ENCODE results near the gene IQCF2.
"Not testable (repeated sequence)": the region's sequence is repeated elsewhere in the genome, so short reads cannot be mapped to it uniquely, and the experiment has no call there.

The IQCF2 gene

DNA sequence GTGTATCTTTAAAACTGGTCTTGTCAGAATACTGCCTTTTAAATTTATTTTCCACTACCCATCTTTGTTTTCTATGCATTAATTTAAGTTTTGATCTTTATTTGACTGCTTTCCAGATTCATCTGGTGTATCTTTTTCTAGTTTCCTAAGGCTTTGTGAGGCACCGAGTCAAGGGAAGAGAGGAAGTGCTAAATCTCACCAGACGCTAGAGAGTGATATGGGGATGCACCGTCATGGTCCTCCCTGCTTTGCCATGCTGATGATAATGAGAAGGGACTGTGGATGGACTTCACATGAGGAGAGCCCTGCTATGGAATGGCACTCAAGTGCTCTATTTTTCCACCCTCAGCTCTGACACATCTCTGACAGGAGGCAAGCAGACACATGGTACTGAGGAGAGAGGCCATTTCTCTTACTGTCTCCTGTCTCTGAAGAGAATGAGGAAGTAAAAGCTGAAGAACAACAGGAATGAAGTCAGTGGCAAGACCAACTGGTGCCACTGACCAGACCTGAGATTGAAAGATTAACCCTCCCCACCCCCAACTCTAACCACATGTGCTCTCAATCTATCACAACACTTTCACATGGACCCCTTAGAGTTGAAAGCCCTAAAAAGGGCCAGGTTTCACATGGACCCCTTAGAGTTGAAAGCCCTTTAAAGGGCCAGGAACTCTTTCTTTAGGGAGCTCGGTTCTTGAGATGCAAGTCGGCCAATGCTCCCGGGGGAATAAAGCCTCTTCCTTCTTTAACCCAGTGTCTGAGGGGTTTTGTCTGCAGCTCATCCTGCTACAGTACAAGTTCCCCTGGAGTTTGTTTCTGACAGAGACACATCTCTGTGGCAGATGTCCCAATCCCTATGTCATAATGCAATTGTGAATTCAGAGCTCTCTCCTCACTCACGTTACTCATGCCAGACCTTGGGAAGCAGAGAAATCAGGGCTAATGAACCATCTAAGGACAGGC is at the start of gene IQCF2:
IQCF2 (plus strand) TSS at position 913 of the 963 bp plus-strand sequence. CDS start 52 bp downstream, outside the sequence.
- DNase-seq, result no peak

DNA sequence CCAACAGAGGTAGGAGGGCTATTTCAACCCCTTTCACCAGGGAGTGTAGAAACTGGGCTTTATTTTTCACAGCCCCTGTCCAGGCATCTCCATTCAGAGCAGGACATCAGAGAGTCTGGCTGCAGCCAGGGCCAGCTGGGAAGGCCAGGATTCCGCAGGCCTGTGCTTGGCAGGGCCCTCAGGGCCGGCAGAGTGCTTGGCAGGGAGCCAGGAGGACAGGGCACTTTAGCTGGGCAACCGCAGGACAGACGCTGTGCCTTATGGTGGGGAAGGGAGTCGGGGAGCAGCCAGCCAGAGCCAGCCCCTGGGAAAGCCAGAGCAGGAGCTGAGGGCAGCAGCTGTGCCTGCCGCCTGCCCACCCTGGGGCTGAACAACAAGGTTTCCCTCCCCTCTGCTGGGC is 47.9 kb upstream of the IQCF2 start:
- no peak for DNase-seq

DNA sequence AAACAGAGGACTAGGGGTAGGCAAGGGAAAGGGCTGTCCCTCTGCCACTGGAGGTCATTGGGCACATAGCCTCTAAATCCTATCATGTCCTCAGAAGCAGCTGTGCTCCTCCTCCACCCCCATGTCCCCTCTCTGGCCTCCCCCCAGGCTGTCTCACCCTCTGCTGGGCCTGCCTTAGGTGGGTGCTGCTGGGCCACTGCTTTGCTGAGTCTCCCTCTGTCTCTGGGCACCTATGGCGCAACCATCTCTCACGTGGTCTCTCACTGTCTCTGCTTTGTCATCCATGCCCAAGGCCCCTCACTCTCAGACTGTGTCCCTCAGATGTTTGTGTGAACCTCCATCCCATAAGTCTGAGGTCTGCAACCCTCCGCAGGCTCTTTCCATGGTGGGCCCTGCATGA is 47.4 kb upstream of the IQCF2 start:
- no peak for DNase-seq

DNA sequence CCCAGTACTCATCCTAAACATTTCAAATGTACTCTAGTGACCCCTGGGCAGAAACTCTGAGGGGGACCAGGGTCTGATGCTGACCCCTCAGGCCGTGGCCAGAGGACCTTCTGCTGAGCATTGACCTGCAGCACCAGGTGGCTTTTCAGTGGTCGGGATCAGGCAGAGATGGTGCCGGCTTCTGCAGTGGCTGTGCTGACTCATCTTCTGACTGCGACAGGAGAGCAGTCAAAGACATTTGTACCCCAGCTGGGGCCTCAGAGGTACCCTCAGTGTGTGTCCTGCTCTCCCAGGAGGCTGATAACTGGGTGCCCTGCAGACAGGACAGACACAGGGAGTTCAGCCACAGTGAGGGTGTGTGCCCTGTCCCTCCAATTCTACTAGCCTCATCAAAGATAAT is 45.8 kb upstream of the IQCF2 start:
- no peak for DNase-seq

DNA sequence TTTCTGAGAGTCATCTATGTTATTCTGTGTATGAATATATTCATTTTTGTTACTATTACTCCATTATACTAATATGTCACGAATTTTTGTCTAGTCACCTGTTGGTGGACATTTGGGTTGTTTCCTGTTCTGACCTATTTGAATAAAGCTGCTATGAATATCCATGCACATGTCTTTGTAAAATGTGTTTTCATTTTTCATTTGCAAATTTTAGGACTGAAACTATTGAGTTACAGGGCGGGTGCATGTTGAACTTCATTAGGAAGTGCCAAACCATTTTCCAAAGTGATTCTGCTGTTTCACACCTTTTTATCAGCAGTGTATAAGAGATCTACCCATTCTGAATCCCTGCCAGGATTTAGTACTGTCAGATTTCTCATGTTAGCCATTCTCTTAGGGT is 44.7 kb upstream of the IQCF2 start:
- DNase-seq, result no peak

DNA sequence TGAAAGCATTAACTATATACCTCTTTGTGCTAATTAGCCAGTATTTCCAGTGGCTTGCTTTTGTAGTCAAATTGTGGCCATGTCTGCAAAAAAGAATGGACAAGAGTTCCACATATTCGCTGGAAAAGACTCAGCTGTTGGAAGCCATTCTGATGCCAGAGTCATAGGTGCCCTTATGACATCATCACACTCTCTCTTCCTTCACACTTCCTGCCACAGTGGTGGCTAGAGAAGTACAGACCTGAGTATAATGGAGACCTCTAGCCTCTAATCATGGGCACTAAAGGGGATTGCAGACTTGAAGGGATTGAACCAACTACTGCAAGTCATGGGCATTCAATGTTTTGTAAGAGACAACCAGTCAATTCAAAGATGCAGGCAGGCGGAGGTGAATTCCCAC is 44.0 kb upstream of the IQCF2 start:
- DNase-seq, result no peak

DNA sequence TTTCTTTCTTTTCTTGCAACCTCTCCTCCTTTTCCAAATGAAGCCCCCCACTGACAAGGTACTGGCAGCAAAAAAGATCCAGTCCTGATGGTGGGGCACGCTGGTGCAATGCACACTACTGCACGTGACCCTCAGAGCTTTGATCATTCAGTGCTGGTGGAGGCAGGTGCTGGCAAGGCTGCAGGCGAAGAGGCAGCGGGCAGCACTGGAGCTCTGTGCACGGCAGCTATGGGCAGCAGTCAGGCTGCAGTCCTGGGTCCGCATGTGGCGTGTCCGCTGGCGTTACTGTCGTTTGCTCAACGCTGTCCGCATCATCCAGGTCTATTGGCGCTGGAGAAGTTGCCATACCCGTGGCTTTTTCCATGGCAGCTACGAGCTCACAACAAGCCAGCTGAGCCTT is 42.3 kb upstream of the IQCF2 start:
- no peak for DNase-seq

DNA sequence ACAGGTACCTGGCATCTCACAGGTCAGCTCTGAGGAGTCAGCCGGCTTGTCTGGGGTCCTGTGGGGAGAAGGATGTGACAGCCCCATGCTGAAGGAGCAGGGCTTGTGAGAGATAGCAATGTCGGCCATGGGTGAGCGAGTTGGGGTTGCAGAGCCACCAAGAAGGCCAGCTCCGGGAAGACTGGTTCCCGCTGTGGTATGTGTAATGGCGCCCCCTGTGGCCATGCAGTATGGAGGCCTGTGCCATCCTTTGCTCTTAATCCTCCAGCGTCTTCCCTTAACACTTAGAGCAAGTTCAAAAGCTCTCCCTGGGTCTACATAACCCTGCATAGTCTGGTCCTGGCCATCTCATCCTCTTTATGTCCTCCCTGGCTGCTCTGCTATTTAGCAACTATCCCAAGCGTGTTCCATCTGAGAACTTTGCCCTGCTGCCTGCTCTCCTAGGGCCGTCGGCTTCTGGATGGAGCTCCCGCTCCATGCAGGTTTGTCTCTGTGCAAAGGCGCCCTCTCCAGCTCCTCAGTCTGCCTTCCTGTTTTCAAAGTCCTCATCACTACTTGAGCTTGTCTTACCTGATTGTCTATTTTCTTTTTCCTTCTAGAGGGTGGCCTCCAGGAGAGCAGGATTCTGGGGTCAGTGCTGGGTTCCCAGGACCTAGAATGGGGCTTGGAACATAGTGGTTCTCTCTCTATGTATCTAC is 41.6 kb upstream of the IQCF2 start:
- peak; percentile 4 for DNase-seq

DNA sequence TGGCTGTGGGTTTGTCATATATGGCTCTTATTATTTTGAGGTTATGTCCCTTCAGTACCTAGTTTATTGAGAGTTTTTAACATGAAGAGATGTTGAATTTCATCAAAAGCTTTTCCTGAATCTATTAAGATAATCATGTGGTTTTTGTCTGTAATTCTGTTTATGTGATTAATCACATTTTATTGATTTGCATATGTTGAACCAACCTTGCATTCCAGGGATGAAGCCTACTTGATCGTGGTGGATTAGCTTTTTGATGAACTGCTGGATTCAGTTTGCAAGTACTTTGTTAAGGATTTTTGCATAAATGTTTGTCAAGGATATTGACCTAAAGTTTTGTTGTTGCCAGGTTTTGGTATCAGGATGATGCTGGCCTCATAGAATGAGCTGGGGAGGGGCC is 33.1 kb upstream of the IQCF2 start:
- no peak for DNase-seq

DNA sequence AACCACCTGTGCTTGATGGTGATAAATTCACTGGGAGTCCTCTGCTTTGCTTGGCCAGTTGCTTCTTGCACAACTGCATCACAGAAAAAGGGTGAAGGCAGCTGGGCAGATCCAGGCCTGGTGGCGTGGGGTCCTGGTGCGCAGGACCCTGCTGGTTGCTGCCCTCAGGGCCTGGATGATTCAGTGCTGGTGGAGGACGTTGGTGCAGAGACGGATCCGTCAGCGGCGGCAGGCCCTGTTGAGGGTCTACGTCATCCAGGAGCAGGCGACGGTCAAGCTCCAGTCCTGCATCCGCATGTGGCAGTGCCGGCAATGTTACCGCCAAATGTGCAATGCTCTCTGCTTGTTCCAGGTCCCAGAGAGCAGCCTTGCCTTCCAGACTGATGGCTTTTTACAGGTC is 31.1 kb upstream of the IQCF2 start:
- no peak for DNase-seq

DNA sequence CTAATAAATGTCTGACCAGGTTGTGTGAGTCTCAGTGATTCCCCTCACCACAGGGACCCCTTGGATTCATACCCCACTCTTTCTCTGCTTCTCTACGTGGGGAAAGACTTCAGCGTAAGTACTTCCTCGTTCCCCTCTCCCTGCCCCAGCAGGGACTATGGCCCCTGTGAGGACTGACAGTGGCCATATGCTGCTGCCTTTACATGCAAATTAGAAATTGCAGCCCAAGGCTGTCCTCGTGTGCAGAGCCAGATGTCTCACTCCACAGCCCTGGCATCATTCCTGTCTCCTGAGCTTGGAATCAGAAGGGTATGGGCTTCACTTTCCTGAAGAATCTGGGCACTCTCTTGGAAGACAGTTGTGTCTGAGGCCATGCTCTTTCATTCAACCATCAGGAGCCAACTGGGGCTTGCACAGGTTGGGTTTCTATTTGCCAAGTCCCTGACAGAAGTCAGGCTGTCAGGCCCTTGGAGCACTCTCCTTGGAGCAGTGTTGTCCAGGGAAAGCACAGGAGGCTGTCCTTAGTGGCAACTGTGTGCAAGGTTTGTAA is 30.5 kb upstream of the IQCF2 start:
- no peak for DNase-seq

DNA sequence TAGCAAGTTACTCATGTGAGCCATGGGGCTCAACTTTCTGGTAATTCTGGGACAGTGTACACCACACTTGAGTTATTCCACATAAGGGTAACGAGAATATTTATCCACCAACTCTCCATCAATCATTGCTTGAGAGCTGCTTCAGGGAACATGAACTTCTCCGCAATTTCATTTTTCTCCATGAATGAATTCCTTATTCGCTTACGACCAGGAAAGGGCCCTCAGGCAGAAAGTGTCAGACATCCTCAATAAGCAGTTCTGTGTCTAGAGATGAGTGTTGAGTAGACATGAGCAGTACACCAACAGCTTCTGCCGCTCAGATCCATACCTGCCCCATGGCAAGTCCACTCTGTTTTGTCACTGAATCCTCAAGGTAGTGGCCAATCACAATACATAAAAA is 24.8 kb upstream of the IQCF2 start:
- no peak for DNase-seq

DNA sequence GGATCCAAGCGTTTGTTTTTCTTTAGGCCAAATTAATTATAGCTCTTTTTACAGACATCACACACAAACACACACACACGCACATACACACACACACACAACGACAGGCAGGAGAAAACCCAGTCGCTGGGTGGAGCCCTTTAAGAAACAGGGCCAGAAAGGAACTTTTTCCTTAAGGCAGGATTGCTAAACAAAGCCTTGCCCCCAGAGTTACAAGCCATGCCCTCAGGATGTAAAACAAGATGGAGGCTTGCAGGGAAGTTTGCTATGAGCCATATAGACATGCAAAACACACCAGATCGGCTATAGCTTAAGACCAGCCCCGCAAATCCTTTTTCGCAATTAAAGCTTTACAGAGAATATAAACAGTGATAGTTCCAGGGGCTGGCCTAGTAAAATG is 16.3 kb upstream of the IQCF2 start:
- no peak for DNase-seq

DNA sequence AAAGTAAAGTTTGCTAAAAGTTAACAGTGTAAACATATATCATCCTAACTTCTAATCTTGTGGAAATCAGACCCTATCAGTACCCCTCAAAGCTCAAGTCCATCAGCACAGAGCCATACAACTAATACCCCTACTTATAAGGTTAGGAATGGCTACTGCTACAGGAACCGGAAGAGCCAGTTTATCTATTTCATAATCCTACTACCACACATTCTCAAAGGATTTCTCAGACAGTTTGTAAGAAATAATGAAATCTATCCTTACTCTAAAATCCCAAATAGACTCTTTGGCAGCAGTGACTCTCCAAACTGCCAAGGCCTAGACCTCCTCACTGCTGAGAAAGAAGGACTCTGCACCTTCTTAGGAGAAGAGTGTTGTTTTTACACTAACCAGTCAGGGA is 6.0 kb upstream of the IQCF2 start:
- DNase-seq, result not testable (repeated sequence)

DNA sequence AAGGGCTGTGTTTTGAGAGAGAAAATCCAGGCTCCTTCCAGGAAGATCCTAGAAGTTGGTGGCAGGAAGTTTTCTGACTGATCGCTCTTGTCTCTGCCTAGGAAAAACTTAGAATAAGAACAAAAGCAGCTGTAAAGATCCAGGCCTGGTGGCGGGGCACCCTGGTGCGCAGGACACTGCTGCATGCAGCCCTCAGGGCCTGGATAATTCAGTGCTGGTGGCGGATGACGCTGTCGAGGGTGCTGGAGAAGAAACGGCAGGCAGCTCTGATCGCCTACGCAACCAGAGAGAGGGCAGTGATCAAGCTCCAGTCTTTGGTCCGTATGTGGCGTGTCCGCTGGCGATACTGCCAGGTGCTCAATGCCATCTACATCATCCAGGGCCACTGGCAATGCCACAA is 1.5 kb downstream of the IQCF2 start:
- DNase-seq, result no peak

DNA sequence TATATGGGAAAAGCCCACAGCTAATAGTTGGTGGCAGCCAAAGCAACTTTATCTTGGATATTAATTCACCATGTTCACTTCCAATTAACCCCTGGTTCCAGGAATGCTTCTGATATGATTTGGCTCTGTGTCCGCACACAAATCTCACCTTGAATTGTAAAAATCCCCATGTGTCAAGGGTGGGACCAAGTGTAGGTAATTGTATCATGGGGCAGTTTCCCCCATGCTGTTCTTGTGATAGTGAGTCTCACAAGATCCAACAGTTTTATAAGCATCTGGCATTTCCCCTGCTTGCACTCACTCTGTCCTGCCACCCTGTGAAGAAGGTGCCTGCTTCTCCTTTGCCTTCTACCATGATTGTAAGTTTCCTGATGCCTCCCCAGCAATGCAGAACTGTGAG is 7.5 kb downstream of the IQCF2 start:
- DNase-seq, result not testable (repeated sequence)

DNA sequence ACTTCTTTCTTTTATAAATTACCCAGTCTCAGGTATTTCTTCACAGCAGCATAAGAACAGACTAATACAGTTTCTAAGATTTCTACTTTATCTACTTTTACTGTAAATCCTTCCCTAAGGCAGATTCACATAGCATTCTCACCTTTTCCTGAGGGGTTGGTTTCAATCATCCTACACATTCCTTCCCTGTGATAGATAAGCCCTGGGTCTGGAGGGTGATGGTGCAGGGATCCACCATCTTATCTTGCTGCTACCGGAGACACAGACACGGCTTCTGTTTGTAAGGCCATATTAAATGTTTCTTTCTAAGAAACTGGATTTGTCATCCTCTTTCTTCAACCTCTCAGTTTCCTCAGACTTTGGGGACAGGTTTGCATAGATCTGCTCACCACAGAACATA is 7.9 kb downstream of the IQCF2 start:
- no peak for DNase-seq

DNA sequence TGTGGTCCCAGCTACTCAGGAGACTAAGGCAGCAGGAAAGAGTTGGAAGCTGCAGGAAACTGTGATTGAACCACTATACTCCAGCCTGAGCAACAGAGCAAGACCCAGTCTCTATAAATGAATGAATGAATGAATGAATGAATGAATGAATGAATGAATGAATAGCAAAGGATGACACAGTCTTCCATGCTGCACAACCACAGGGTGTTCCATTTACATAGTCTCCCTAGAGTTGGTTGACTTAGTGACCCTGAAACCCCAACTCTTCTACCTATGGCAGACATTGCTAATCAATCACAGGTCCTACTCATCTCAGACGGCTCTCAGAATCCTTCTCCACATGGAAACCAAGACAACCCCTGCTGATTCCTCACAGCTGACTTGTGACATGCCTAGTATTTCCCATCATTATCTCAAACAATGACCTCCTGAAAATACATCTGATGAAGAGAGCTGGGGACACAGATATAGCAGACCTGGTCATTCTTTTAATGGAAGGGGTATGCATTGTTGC is 11.9 kb downstream of the IQCF2 start:
- no peak for DNase-seq

DNA sequence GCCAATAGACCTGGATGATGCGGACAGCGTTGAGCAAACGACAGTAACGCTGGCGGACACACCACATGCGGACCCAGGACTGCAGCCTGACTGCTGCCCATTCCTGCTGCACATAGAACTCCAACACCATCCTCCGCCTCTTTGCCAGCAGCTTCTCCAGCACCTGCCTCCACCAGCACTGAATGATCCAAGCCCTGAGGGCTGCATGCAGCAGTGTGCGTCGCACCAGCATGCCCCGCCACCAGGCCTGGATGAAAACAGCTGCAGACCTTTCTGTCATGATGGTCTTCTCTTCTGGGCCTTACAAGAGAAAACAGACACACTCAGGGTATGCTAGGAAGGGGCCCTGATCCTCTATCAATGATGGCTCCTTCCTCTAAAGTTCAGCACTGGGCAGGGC is 12.5 kb downstream of the IQCF2 start:
- DNase-seq, result no peak

DNA sequence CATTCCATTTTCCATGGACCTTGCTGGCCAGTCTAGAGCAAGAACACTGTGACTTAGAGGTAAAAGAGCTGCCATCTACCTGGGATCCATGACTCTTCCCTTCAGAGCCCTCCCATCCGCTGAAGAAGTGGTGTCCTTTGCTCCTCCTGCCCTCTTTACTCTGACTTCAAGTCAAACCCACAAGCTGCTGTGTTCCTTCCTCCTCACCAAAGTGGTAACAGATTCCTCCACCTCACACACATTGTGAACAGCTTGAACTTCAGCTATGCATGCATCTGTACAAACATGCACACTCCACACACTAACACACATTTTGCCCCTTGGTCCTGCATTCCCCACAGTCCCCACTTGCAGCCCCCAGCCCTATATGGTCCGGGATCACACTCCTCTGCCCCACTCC is 13.0 kb downstream of the IQCF2 start:
- DNase-seq, result no peak

DNA sequence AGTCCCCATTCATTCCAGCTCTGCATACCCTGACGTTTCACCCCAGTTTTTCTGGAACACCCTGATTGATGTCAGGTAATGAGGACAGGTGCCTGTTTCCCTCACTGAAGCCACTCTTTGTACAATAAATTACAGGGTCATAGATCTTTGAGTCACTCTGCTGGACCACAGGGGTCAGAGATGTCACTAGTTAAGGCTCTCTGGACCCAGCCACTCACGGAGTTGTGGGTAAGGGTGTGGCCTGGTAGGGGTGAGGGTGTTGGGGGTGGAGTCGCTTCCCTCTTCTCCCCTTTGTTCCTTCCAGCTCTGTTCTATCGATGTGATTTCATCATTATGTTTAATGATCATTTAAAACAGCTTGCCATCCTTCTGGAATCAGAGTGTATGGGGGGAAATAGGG is 13.5 kb downstream of the IQCF2 start:
- DNase-seq, result no peak

DNA sequence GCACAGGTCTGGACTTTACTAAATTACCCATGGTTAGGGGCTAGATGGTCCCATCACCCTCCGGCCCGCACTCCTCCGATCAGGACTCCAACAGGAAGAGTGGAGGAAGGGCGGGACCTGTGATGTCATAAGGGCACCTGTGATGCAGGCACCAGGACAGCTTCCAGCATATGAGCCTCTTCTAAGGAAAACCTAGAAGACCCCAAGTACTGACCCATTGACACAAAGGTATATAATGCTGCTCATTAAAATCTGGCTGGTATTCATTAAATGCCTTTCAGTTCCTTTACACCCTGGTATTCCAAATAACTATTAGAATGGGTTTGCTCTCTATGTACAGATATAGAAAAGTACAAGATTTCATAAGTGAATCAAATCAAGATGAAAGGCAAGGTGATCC is 14.1 kb downstream of the IQCF2 start, which contains the start of gene IQCF5:
IQCF5 (minus strand) TSS at position 101 of the 400 bp plus-strand sequence; CDS start at position 31, 70 bp downstream.
- no peak for DNase-seq

DNA sequence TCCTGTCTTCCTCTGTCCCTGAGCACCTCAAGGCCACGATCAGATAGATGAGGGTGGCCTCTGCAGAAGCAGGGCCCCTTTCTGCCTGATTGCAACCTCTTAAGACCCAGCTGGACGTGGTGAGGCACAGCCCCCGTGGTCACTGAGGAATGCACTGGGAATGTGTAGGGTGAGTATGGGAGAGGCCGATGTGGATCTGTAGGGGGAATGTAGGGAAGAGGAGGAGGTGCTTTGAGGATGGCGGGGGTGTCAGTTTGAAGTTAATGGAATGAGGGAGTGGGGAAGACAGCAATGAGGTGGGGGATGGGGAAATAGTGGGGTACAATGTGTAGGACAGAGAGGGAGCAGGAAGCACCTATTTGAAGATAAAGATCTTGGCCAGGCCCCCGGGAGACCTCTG is 14.8 kb downstream of the IQCF2 start:
- no peak for DNase-seq

DNA sequence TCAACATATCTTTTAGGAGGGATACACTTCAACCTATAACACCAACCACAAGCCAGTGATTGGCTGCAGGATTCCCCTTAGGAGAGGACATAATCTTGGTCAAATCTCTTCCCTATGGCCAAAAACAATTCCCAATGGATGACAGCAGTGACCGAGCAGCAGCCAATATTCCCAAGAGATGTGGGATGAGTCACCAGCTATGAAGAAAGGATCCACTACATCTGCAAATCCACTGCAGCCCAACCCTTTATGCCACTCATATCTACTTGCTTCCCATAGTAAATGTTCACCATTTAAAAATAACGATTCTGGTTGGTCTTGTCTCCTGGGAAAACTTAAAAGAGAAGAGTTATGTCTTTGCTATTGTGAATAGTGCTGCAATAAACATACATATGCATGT is 18.5 kb downstream of the IQCF2 start:
- no peak for DNase-seq
